GM12801 (cell line): Measurements from ENCODE around the gene COLEC12.

Source experiments
- CTCF ChIP-seq: IDR thresholded peaks from one replicate; pipeline ENCODE4 v1.5.1; 2011; ENCODE audit warnings: control low read depth; ENCODE audit not compliant: insufficient read length; ENCODE audit errors: extremely low read depth

COLEC12 gene

GRCh38 chr18:340044-340443 lies 160.5 kb downstream of the COLEC12 start:
- TF ChIP-seq CTCF: no peak

- TF ChIP-seq CTCF: no peak
Measured at GRCh38 chr18:339200-339599, 161.3 kb downstream of the COLEC12 start.

GRCh38 chr18:336713-337112 lies 163.8 kb downstream of the COLEC12 start:
- no peak for TF ChIP-seq CTCF

- TF ChIP-seq CTCF: no peak
Measured at GRCh38 chr18:335733-336132, 164.8 kb downstream of the COLEC12 start.

- no peak for TF ChIP-seq CTCF
Measured at GRCh38 chr18:334575-335132, 165.8 kb downstream of the COLEC12 start.

GRCh38 chr18:332721-333510 lies 167.6 kb downstream of the COLEC12 start:
- TF ChIP-seq CTCF: no peak

- no peak for TF ChIP-seq CTCF
Measured at GRCh38 chr18:332007-332406, 168.5 kb downstream of the COLEC12 start.
